ENCODE results near the gene ASGR1.
A peak's percentile ranks its signal among the peaks of the same experiment; 100 is the strongest.

The ASGR1 gene

GRCh38 chr17:7207120-7208001 is 28.2 kb upstream of the ASGR1 start:
- Mint-ChIP-seq H3K27ac (peak overlapping the region in 1 of 2 donors; percentile 23), H3K27me3 (no peaks in the 10 kb centered on the region), H3K4me1 (peaks cover 44% of the 10 kb centered on the region), H3K9me3 (no peaks in the 10 kb centered on the region), H3K4me3 (no peak overlapping the region)
- ATAC-seq (no peak), DNase-seq (no peak)

GRCh38 chr17:7205561-7205960 is 26.4 kb upstream of the ASGR1 start:
- DNase-seq (no peak), ATAC-seq (peak; percentile 5)
- peaks cover 40% of the 10 kb centered on the region for H3K4me1 Mint-ChIP-seq
- H3K27me3 Mint-ChIP-seq: no peaks in the 10 kb centered on the region
- no peaks in the 10 kb centered on the region for H3K9me3 Mint-ChIP-seq
- peak overlapping the region; percentile 85 to 86 for H3K4me3 Mint-ChIP-seq
- peak overlapping the region; percentile 9 to 90 for H3K27ac Mint-ChIP-seq

GRCh38 chr17:7204828-7205461 is 25.8 kb upstream of the ASGR1 start:
- Mint-ChIP-seq H3K27me3 (no peaks in the 10 kb centered on the region), H3K9me3 (no peaks in the 10 kb centered on the region), H3K4me3 (peak overlapping the region; percentile 85 to 86), H3K4me1 (peaks cover 40% of the 10 kb centered on the region), H3K27ac (peak overlapping the region; percentile 77 to 90)
- peak; percentile 94 to 97 for DNase-seq
- ATAC-seq: peak; percentile 93

DNA sequence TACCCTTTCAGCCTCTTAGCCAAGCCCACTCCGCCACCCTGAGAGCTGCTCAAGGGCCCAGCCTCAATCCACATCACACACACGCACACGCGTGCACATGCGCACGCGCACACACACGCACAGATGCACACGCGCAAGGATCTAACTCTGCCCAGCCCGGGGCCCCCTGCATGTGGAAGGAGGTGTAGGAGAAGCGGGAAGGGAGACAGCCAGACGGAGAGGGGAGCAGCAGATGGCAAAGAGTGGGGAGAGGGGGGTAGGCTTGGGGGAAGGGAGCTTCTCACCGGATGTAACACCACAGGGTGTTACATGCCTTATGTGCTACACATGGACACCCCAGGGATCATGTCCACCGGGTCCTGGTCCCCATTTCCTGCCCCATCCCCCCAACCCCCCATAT is 25.2 kb upstream of the ASGR1 start:
- ATAC-seq: peak; percentile 15
- H3K9me3 Mint-ChIP-seq: no peaks in the 10 kb centered on the region
- H3K4me1 Mint-ChIP-seq: peaks cover 40% of the 10 kb centered on the region
- H3K4me3 Mint-ChIP-seq: peak overlapping the region; percentile 85 to 86
- DNase-seq: no peak
- peak overlapping the region; percentile 77 to 90 for H3K27ac Mint-ChIP-seq
- no peaks in the 10 kb centered on the region for H3K27me3 Mint-ChIP-seq

DNA sequence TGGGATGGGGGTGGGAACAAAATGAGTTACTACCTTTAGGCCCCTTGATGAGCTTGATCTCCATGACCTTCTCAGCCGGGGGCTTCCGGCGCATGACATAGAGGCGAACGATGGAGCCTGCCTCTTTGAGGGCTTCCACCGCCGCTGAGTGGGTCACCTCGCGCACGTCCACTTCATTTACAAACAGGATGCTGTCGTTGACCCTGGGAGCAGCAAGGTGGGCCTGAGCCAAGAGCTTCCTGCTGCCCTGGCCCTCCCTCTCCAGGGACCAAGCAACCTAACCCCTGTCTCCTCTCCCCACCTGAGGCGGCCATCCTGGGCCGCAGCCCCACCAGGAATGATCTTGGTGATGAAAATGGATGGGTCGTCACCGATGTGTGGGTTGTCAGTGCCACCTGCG is 24.2 kb upstream of the ASGR1 start:
- Mint-ChIP-seq H3K4me1 (peaks cover 40% of the 10 kb centered on the region), H3K27me3 (no peaks in the 10 kb centered on the region), H3K27ac (no peak overlapping the region), H3K9me3 (no peaks in the 10 kb centered on the region), H3K4me3 (peak overlapping the region; percentile 59 to 86)
- no peak for ATAC-seq
- DNase-seq: no peak

DNA sequence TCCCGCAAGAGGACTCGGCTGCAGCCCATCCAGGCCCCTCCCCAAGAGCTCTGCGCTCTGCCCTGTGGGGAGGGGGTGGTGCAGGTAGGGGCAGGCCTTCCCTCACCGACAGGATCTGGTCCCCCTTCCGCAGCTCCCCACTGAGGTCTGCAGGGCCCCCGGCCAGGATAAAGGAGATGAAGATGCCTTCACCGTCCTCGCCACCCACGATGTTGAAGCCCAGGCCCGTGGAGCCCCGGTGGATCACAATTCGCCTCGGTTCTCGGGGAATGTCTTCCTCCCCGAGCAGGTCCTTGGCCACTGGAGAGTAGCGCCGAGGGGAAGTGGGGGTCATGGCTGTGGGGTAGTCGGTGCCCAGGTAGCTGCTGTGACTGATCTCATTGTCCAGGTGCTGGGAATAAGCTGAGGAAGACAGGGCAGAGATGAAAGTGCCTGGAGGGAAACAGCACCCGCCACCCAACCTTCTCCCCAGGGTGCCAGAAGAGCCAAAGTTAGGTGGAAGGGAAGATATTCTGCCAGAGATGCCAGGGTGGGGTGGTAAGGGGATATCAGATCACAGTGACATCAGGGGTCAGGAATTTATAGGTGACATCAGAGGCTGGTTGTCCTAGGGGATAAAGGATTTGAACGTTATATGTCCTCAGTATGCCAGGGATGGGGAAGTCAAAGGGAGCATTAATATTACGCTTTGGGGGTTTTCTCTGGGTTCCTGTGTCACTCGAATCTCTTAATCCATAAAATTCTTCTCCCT is 17.7 kb upstream of the ASGR1 start:
- H3K4me3 Mint-ChIP-seq: no peak overlapping the region
- H3K27me3 Mint-ChIP-seq: no peaks in the 10 kb centered on the region
- no peaks in the 10 kb centered on the region for H3K9me3 Mint-ChIP-seq
- DNase-seq (no peak), ATAC-seq (no peak)
- H3K27ac Mint-ChIP-seq: peak overlapping the region in 1 of 2 donors; percentile 56
- H3K4me1 Mint-ChIP-seq: no peaks in the 10 kb centered on the region

DNA sequence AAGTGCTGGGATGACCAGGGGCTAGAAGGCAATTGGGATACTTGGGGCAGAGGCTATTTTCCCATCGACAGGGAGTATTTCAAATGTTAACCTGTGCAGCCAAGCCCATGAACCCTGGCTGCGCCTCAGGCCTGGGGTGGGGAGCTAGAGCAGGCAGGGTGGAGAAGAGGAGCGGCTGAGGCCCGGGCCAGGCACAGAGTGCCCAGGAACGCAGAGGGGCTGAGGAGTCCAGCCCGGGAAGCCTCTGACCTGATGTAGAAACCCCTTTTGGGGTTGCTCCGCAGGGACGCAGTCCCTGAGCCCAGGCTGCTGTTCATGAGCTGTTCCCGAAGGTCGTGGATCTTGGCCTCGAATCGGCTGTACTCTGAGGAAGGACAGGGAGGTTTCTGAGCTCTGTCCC is 16.8 kb upstream of the ASGR1 start:
- ATAC-seq (no peak), DNase-seq (no peak)
- no peak overlapping the region for H3K27ac Mint-ChIP-seq
- H3K4me3 Mint-ChIP-seq: no peak overlapping the region
- H3K4me1 Mint-ChIP-seq: no peaks in the 10 kb centered on the region
- no peaks in the 10 kb centered on the region for H3K9me3 Mint-ChIP-seq
- no peaks in the 10 kb centered on the region for H3K27me3 Mint-ChIP-seq

GRCh38 chr17:7192271-7192937 is 13.2 kb upstream of the ASGR1 start:
- H3K9me3 Mint-ChIP-seq: no peaks in the 10 kb centered on the region
- H3K27me3 Mint-ChIP-seq: no peaks in the 10 kb centered on the region
- DNase-seq: no peak
- no peak overlapping the region for H3K27ac Mint-ChIP-seq
- no peak overlapping the region for H3K4me3 Mint-ChIP-seq
- peak; percentile 10 for ATAC-seq
- no peaks in the 10 kb centered on the region for H3K4me1 Mint-ChIP-seq

DNA sequence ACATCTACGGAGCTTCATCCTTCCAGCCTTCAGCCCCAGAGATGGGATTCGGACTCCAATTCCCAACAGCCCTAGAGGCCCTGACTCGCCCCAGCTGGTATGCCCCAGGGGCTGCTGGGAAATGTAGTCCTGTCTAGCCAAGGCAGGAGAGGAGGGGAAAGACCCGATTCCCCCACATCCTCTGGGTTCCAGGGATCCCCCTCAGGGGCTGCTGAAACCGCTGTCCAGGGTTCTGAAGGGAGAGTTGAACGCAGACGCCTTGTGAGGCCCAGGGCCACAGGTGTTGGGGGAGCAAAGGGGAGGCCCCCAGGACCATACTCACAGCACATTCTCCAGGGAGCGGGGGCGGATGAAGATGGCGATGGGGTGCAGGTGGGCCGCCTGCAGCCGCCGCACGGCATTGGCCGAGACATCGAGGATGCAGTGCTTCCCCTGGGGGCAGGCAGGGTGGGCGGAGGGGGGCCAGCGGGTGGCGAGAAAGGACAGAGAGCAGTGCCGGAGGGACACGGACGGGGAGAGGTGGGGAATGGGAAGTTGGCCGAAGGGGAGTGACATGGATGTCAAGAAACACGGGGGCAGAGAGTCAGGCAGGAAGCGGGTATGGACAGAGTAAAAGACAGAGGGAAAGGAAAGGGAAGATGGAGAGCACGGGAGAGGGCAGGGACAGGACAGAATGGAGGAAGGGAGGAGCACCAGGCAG is 12.6 kb upstream of the ASGR1 start:
- Mint-ChIP-seq H3K4me1 (no peaks in the 10 kb centered on the region), H3K27me3 (no peaks in the 10 kb centered on the region), H3K4me3 (no peak overlapping the region), H3K9me3 (no peaks in the 10 kb centered on the region), H3K27ac (no peak overlapping the region)
- DNase-seq (no peak), ATAC-seq (peak; percentile 69)

- no peaks in the 10 kb centered on the region for H3K27me3 Mint-ChIP-seq
- no peaks in the 10 kb centered on the region for H3K9me3 Mint-ChIP-seq
- H3K4me1 Mint-ChIP-seq: no peaks in the 10 kb centered on the region
- ATAC-seq (no peak), DNase-seq (no peak)
- H3K27ac Mint-ChIP-seq: no peak overlapping the region
- no peak overlapping the region for H3K4me3 Mint-ChIP-seq
Observed at GRCh38 chr17:7191069-7191468, 11.9 kb upstream of the ASGR1 start.

- Mint-ChIP-seq H3K27me3 (no peaks in the 10 kb centered on the region), H3K27ac (no peak overlapping the region)
Observed at GRCh38 chr17:7190276-7190917, 11.2 kb upstream of the ASGR1 start.

GRCh38 chr17:7186241-7186640 is 7.1 kb upstream of the ASGR1 start:
- ATAC-seq (peak; percentile 60), DNase-seq (no peak)
- H3K27ac Mint-ChIP-seq: no peak overlapping the region
- H3K9me3 Mint-ChIP-seq: no peaks in the 10 kb centered on the region
- H3K4me1 Mint-ChIP-seq: no peaks in the 10 kb centered on the region
- H3K4me3 Mint-ChIP-seq: no peak overlapping the region
- H3K27me3 Mint-ChIP-seq: no peaks in the 10 kb centered on the region

More at GRCh38 chr17:7190276-7190917, 11.2 kb upstream of the ASGR1 start:
- no peak for DNase-seq
- Mint-ChIP-seq H3K4me3 (no peak overlapping the region), H3K9me3 (no peaks in the 10 kb centered on the region), H3K4me1 (no peaks in the 10 kb centered on the region)
- no peak for ATAC-seq

DNA sequence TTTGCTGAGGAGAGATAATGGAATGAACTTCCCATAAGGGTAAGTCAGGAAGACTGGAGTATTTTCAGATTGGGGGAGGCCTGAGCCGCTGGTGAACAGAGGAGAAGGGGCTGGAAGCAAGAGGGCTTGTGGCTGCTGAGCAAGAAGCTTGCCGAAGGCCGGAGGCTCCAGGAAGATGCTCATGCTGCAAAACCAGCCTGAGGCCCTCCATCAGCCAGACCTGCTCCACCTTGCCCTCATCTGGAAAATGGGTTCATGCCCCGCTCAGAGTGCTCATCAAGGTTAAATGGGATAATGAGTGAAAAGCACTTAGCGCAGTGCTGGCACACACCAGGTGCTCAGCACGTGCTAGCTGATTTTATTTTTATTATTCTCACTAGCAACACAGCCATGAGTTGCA is 5.5 kb upstream of the ASGR1 start:
- Mint-ChIP-seq H3K4me1 (no peaks in the 10 kb centered on the region), H3K9me3 (no peaks in the 10 kb centered on the region), H3K27me3 (no peaks in the 10 kb centered on the region), H3K27ac (no peak overlapping the region), H3K4me3 (no peak overlapping the region)
- ATAC-seq (no peak), DNase-seq (no peak)

GRCh38 chr17:7184091-7184488 is 4.9 kb upstream of the ASGR1 start:
- no peaks in the 10 kb centered on the region for H3K4me1 Mint-ChIP-seq
- DNase-seq: no peak
- H3K9me3 Mint-ChIP-seq: no peaks in the 10 kb centered on the region

More at GRCh38 chr17:7184091-7184488, 4.9 kb upstream of the ASGR1 start:
- Mint-ChIP-seq H3K27ac (peak overlapping the region in 1 of 2 donors; percentile 73), H3K27me3 (no peaks in the 10 kb centered on the region), H3K4me3 (no peak overlapping the region)
- peak; percentile 18 for ATAC-seq
